ENCODE measurements around the gene G6PD. TPM values are rescaled to one million over a fixed set of nuclear protein-coding genes. Genes with fewer than 3 reads are reported as not detected.

The G6PD gene
- total and polyA plus RNA-seq, 2 of the 8 experiments (the other 6 are each of a cell fraction or from before 2014, with no cell fraction given): 47.3 to 55.1 TPM

DNA sequence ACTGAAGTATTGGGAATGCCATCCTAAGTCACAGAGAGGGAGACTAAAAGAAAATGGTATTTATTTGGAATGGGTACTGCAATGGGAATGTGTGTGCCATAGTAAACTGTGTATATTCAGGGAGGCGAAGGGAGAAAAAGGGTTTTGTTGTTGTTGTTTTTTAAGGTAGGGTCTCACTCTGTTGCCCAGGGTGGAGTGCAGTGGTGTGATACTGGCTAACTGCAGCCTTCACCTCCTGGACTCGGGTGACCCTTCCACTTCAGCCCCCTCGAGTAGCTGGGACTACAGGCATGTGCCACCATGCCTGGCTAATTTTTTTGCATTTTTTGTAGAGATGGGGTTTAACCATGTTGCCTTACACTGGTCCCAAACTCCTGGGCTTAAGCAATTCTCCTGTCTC lies 51.9 kb downstream of the G6PD start:
- no peak overlapping the region for H2BK120ac ChIP-seq (replicated peaks; ENCODE audit: low read depth, low read length)
- no peak overlapping the region for H3K23ac ChIP-seq (ENCODE audit: insufficient read length)
- H2AFZ ChIP-seq (ENCODE audit: low read length): no peak overlapping the region
- no peak overlapping the region for H3K27ac ChIP-seq (ENCODE audit: low read depth, low read length)
- peaks cover 0 to 4% (median 3%) of the 10 kb centered on the region in 4 experiments; a peak in 4 of 7 replicates for H3K4me1 ChIP-seq (replicated peaks in 1 of 4; ENCODE audit: control insufficient read depth in 3 of 4, insufficient read depth in 4 of 4, low read length in 3 of 4)
- H2BK15ac ChIP-seq (ENCODE audit: low read length): no peak overlapping the region
- H3K4me3 ChIP-seq (ENCODE audit: extremely low read depth in 1 of 4, insufficient read depth in 2 of 4, low read depth in 3 of 4, low read length in 4 of 4): no peak overlapping the region
- H2BK20ac ChIP-seq (ENCODE audit: low read length): no peak overlapping the region
- FAIRE-seq (no peak), DNase-seq (ENCODE audit: low read depth in 1 of 2, low spot score in 2 of 2) (no peak)
- H3K23me2 ChIP-seq (ENCODE audit: low read depth, low read length): no peaks in the 10 kb centered on the region
- H3K9ac ChIP-seq (replicated peaks in 1 of 4; ENCODE audit: extremely low read depth in 1 of 4, low read depth in 3 of 4, low read length in 3 of 4): no peak overlapping the region
- H3K4me2 ChIP-seq (ENCODE audit: insufficient read depth in 1 of 2, low read depth in 2 of 2, low read length in 2 of 2): no peak overlapping the region
- ChIA-PET CTCF (ENCODE audit: partially characterized antibody) (no interaction called here), POLR2A (ENCODE audit: partially characterized antibody) (no interaction called here)
- H3K9me3 ChIP-seq (ENCODE audit: insufficient read depth in 2 of 2, low read depth in 1 of 2, low read length in 1 of 2): no peaks in the 10 kb centered on the region
- H4K8ac ChIP-seq (ENCODE audit: extremely low read depth, insufficient read depth, low read length): no peak overlapping the region
- no peaks in the 10 kb centered on the region for H3K79me2 ChIP-seq (ENCODE audit: control insufficient read depth in 1 of 2, insufficient read depth in 2 of 2, low read length in 2 of 2)
- H2BK5ac ChIP-seq (ENCODE audit: low read depth, low read length): no peak overlapping the region
- no peak overlapping the region for H2AK5ac ChIP-seq (ENCODE audit: low read depth, low read length)
- no peaks in the 10 kb centered on the region for H3K79me1 ChIP-seq (ENCODE audit: low read depth, low read length)
- no peak overlapping the region for H3K18ac ChIP-seq (ENCODE audit: extremely low read depth, low read length)
- no peak overlapping the region for H3K14ac ChIP-seq (ENCODE audit: insufficient read length)
- H3K56ac ChIP-seq (replicated peaks; ENCODE audit: insufficient read length, low read depth, low read length): no peak overlapping the region
- no peak overlapping the region for H2BK12ac ChIP-seq (ENCODE audit: low read depth, low read length)
- H3K27me3 ChIP-seq (replicated peaks in 1 of 4; ENCODE audit: control insufficient read depth in 3 of 4, extremely low read depth in 1 of 4, insufficient read depth in 3 of 4, low read length in 3 of 4): no peaks in the 10 kb centered on the region
- H4K91ac ChIP-seq (replicated peaks; ENCODE audit: insufficient read length, low read length): no peak overlapping the region
- no peaks in the 10 kb centered on the region for H3K36me3 ChIP-seq (ENCODE audit: control insufficient read depth in 2 of 4, insufficient read depth in 4 of 4, low read length in 3 of 4)
- H4K20me1 ChIP-seq (replicated peaks in 1 of 2; ENCODE audit: control insufficient read depth in 1 of 2, insufficient read depth in 2 of 2, low read length in 2 of 2): no peaks in the 10 kb centered on the region
- no peak overlapping the region for H3K4ac ChIP-seq (replicated peaks; ENCODE audit: insufficient read length, low read depth, low read length)
- H4K5ac ChIP-seq (ENCODE audit: insufficient read length, low read depth, low read length): no peak overlapping the region
- 100% methylated on average over 1 of the region's 3 CpGs; no CpG with 5 or more reads in 1 of the 2 experiments for WGBS, 2 experiments (ENCODE audit: extremely low coverage in 1 of 2, insufficient coverage in 1 of 2, insufficient read length in 1 of 2, insufficient replicate concordance in 2 of 2, low coverage in 1 of 2, low lambda C conversion rate in 2 of 2, missing lambda C conversion rate in 1 of 2)
- TF ChIP-seq, protein P1, sequence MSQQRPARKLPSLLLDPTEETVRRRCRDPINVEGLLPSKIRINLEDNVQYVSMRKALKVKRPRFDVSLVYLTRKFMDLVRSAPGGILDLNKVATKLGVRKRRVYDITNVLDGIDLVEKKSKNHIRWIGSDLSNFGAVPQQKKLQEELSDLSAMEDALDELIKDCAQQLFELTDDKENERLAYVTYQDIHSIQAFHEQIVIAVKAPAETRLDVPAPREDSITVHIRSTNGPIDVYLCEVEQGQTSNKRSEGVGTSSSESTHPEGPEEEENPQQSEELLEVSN (IDR thresholded peaks at IDR 0.05): no peak
- no peak for TF ChIP-seq EZH2 (IDR thresholded peaks at IDR 0.05; ENCODE audit: low read depth, low read length, severe bottlenecking)
- no peak for TF ChIP-seq RXRA (IDR thresholded peaks at IDR 0.05; ENCODE audit: insufficient read depth, low read depth, low read length)
- TF ChIP-seq POLR2AphosphoS5 (IDR thresholded peaks at IDR 0.05; ENCODE audit: low read depth, low read length): no peak
- TF ChIP-seq ZNF274 (IDR thresholded peaks at IDR 0.05; ENCODE audit: borderline replicate concordance, extremely low read depth, low read length): no peak
- TF ChIP-seq TAF7 (optimal IDR thresholded peaks at IDR 0.05; ENCODE audit: borderline replicate concordance, low read depth, low read length): no peak
- no peak for TF ChIP-seq SP1 (IDR thresholded peaks at IDR 0.05; ENCODE audit: low read depth, low read length)
- no peak for TF ChIP-seq NANOG (IDR thresholded peaks at IDR 0.05; ENCODE audit: insufficient read depth, low read depth, low read length, poor library complexity, severe bottlenecking)
- TF ChIP-seq GABPA (IDR thresholded peaks at IDR 0.05; ENCODE audit: borderline replicate concordance, insufficient read depth, low read length): no peak
- no peak for TF ChIP-seq KDM5A (IDR thresholded peaks at IDR 0.05; ENCODE audit: low read length)
- TF ChIP-seq JUND (IDR thresholded peaks at IDR 0.05; ENCODE audit: low read length): no peak
- TF ChIP-seq CBX5 (IDR thresholded peaks at IDR 0.05; ENCODE audit: low read depth, low read length): no peak
- no peak for TF ChIP-seq SIN3A (conservative IDR thresholded peaks at IDR 0.05 in 1 of 2, IDR thresholded peaks at IDR 0.05 in 1 of 2; ENCODE audit: low read depth in 1 of 2, low read length in 2 of 2)
- TF ChIP-seq RBBP5 (IDR thresholded peaks at IDR 0.05; ENCODE audit: borderline replicate concordance, low read depth, low read length): no peak

Measured in H1 (cell line).